Bone marrow (tissue), 2 donors: Measurements from ENCODE around the gene FAM81A.
A peak's percentile ranks its signal among the peaks of the same experiment; 100 is the strongest.
"Not testable (repeated sequence)": the region's sequence is repeated elsewhere in the genome, so short reads cannot be mapped to it uniquely, and the experiment has no call there.

Experiments
- DNase-seq, 2 donors: peaks; one replicate each; lab custom pipeline; 2025; lab: John Stamatoyannopoulos, UW

Gene FAM81A

DNA sequence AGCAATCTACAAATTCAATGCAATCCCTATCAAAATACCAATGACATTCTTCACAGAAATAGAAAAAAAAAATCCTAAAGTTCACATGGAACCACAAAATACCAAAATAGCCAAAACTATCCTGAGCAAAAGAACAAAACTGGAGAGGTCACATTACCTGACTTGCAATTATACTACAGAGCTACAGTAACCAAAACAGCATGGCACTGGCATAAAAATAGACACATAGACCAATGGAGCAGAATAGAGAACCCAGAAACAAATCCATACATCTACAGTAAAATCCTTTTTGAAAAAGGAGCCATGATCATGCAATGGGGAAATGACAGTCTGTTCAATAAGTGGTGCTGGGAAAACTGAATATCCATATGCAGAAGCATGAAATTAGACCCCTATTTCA is 51.5 kb downstream of the FAM81A start:
- not testable (repeated sequence) for DNase-seq

DNA sequence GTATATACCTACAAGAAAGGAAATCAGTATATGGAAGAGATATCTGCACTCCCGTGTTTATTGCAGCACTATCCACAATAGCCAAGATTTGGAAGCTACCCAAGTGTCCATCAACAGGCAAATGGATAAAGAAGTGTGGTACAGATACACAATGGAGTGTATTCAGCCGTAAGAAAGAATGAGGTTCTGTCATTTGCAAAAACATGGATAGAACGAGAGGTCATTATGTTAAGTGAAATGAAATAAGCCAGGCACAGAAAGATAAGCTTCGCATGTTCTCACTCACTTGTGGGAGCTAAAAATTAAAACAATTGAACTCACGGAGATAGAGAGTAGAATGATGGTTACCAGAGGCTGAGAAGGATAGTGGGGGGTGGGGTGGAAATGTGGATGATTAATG is 53.1 kb downstream of the FAM81A start:
- DNase-seq: no peak

DNA sequence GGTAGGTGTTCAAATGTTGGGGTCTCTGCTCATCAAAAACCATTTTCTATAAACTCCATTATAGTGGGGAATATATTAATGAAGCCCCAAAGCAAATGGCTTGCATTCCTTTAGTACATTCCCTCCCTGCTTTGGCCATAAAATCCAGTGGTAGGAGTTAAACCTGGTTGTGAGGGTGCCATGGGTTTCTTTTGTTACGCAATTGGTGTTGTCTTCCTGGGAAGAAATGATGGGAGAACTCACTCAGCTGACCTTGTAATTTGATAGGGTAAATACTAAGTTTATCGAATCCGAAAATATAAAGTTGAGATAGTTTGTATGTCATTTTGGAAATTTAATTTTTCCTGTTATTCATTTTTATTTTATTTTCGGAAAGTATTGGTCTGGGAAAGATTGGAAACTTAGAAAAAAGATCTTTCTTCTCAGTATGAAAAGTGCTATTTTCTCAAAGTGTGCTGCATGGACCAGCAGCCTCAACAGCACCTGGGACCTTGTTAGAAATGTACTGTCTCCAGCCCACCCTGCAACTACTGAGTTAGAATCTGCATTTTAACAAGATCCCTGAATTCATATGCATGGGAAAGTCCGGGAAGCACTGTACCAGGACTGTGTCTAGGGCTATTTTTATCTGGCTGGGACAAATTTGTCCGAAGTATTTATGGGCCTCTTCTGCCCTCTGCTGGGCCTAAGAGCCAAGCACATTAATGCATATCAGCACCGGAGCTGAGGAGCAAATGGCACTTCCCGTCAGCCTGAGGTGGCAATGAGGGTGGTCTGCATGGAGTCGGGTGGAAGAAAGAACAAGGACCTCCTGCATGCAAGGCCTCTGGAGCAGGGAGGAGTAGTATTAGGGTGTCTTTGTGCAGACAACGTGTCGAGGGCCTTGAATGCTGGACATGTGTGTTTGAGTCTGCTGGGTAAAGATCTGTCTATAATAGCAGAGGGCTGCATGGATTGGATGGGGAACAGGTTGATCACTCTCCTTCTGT is 54.7 kb downstream of the FAM81A start:
- peak; percentile 13 to 18 for DNase-seq

DNA sequence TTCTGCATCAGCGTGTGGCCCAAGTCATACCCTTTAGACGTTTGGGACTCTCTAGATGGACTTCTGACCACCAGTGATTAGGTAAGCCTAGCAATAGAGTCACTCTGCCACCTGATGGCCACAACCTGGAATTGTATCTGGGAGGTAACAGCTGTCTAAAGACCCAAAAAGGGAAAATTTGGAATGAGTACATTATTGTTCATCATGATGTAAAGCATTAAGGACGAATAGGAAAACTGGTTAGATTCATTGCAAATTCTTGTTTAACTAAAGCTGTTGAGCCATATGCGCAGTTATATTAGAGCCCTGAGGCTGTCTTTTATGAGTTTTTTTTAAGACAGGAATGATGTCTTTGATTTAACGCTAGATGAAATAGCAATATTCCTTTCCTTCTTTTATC is 63.6 kb downstream of the FAM81A start:
- no peak for DNase-seq

DNA sequence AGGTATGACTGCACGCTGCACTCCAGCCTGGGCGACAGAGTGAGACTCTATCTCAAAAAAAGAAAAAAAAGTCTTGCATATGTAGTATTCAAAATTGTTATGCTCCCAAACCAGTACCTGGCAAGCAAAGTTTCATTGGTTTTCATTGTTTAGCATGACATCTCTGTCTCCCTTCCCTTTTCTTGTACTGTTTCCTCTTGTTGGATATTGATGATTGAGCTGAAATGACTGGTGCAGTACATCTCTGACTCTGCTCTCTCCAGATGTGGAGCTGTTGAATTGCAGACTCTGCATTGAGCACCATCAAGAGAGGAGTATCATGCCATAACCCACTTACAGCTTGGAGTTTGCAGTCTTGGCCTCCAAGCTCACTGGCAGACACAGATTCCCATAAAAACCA is 77.2 kb downstream of the FAM81A start:
- no peak for DNase-seq

DNA sequence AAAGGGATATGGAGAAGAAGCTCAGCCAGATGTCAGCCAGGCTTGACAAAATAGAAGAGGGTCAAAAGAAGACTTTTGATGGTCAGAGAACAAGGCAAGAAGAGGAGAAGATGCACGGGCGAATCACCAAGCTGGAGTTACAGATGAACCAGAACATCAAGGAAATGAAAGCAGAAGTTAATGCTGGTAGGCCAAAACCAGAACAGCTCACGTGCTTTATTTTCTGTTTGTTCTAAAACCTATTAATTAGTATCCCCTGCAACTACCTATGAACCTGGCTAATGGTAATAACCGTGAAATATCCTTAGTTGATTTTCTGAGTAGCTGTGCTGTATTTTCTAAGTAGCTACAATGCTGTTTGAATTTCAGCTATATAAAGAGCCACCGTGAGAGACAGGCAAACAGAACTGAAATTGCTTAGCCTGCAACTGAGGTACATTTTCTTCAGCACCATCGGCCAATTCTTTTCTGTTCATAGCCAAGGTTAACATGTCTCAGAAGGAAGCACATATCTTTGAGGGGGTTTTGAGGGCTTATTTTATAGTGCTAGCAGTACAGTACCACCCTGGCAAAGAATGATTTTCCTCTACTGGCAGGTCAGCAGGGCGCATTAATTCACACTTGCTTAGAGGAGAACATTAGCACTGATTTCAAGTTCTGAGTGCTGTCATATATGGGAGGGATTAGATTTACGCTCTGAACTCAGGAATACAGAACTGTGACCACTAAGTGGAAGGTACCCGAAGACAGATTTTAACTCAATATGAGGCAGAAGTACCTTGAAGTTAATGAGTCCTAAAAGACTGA is 78.9 kb downstream of the FAM81A start:
- no peak for DNase-seq

DNA sequence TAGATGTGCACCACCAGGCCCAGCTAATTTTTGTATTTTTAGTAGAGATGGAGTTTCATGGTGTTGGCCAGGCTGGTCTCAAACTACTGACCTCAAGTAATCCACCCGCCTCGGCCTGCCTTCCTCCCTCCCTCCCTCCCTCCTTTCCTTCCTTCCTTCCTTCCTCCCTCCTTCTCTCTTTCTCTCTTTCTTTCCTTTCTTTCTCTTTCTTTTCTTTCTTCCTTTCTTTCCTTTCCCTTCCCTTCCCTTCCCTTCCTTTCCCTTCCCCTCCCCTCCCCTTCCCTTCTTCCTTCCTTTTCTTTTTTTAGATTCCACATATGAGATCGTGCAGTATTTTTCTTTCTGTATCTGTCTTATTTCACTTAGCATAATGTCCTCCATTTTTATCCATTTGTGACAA is 81.3 kb downstream of the FAM81A start:
- no peak for DNase-seq

DNA sequence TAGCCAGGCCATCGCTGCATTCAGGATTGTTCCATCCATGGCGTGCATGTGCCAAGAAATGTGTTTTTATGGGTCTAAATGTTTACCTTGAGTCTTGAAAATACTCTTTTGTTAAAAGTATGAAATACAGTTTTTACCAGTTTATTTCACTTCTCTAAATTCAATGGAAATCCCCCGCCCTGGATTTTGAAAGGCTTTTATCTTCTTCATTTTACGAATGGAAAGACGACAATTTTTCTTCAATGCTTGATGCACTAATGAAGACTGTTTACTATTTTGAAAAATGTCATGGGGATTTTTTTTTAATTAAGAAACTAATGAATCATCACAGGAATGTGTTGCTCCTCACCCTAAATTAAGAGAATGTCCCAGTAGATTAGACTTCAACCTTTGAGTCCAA is 83.5 kb downstream of the FAM81A start:
- DNase-seq: no peak

DNA sequence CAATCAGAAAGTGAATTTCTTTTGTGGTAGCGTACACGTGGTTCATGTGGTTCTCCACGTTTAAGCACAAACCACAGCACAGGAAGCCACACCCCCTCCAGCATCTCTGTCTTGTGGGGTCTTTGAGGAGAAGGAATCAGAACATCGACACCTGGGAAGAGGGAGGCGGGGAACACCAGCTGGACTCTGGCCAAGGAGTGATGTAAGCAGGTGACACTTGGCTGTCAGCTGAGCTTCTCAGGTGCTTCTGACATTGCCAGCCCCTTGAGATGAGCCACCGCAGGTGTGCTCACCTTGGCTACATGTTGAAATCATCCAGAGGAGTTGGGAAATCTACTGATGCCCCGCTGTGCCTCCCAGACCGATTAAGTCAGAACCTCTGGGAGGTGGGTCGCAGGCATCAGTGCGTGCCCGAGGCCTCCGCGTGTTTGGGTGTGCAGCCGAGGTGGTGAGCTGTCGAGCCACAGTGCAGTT is 85.0 kb downstream of the FAM81A start:
- no peak for DNase-seq

DNA sequence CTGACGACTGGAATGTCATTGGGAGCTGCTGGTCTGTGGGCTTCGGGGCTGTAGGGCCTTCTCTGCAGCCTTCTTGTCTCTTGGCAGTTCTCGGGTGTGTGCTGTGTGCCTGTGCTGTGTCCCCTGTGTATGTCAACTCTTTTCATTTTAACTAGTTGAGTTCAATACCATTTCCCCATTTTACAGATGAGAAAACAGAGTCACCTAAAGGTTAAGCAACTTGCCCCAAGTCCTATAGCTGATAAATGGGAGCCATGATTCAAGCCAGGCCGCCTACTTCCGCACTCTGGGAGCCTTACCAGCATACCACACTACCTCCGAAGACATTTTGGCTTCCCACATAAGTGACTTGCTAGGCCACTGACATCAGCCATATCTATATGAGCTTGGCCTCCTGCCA is 85.7 kb downstream of the FAM81A start:
- DNase-seq: no peak

DNA sequence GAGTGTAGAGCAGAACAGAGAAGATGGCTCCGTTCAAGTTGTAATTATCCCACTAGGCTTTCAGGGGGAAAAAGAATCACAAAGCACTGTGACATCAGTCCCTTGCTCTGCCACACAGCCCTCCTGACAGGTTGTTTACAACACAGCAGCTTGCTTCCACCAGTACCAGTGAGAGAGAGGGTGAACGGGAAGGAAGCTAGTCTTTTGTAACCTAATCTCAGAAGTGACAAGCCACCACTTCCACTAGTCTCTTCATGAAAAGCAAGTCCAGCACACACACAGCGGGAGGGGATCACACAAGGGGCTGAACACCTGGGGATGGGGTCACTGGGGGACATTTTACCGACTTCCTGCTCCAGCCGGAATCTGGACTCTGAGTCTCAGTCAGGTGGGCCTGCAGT is 86.3 kb downstream of the FAM81A start:
- DNase-seq: no peak

DNA sequence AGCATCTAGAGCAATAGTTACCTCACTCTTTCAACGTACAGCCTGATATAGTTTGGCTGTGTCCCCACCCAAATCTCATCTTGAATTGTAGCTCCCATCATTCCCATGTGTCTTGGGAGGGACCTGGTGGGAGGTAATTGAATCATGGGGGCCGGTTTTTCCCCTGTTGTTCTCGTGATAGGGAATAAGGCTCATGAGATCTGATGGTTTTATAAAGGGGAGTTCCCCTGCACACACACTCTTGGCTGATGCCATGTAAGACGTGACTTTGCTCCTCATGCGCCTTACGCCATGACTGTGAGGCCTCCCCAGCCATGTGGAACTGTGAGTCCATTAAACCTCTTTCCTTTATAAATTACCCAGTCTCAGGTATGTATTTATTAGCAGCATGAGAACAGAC is 88.5 kb downstream of the FAM81A start:
- DNase-seq: not testable (repeated sequence)

DNA sequence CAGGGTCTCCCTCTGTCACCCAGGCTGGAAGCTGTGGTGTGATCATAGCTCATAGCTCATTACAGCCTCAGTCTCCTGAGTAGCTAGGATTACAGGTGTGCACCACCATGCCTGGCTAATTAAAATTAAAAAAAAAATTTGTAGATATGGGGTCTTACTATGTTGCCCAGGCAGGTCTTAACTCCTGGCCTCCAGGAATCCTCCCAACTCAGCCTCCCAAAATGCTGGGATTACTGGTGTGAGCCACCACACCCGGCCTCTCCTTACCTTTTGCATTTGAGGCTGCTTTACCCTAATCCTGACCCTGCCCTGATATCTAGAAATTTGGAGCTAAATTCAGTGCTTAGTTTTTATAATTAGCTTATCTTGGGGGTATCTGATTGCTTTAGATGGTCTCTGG is 90.4 kb downstream of the FAM81A start:
- DNase-seq: no peak

DNA sequence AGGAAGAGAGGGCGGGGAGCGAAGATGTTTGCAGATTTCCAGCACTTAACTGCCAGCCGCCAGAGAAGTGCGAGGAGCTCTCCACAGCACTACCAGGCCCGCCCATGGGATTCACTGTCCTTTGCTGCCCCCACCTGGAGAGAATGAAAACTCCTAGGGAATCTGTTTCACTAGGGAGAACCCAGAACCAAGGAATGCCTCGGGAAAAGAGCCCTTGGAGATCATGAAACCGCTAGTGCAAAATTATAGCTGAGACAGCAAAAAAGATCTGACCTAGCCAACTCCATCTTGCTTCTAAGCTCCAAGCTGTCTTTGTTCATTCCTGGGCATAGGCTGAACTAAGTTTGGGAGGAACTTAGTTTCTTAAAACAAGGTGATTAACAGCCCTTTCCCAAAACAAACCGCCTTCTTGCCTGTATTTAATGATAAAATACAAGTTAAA is 91.0 kb downstream of the FAM81A start:
- peak; percentile 22 to 44 for DNase-seq

DNA sequence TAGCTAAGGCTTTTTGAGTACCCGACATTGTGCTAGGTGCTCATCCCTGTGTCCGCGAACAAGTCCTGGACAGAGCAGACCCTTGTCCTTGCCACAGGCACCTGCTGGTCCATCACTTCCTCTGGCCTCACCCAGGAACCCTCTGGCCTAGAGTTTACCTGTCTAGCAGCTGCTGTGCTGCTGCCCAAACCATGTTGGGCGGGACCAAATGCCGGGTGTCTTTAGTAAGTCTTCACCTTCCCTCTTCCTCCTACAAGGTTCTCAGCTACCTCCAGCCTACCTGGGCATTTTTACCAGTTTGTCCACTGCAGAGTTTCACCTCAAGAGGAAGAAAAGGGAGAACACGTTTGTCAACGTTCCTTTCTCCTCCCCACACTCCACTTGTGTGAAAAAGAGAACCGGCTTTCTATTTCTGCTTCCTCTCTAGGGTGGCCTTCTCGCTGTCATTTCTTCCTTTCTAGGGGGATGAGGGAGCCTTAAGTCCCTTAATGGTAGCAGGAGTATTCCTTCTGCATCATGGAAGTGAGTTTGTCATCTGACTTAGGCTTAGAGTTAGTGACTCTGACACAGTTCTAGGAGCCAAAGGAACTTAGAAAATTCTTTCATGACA is 93.2 kb downstream of the FAM81A start:
- no peak for DNase-seq

DNA sequence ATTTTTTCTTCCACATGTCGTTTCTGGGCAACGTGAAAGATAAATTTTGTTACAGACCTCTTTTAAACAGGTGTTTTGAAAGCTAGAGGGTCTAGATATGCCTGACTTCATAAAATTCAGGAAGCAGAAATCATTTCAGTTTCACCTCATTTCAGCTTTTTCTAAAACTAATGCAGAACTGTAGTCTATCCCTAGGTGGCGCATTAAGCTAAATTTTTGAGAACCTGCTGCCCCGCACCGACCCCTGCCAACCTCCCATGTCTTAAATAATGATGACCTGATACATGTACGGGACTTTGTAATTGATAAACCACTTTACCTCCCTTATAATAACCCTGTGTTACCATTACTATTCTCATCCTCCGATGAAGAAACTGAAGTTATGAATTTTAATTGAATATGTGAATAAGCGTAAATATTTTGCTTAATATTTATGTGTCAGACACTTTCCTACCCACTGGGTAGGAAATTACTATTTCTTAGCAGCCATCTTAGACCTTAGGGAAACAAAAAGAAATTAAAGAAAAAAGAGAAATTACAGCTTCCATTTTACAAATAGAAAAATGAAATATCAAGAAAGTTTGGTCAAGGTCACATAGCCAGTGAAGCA is 94.9 kb downstream of the FAM81A start:
- DNase-seq: peak in 1 of 2 donors; percentile 25

DNA sequence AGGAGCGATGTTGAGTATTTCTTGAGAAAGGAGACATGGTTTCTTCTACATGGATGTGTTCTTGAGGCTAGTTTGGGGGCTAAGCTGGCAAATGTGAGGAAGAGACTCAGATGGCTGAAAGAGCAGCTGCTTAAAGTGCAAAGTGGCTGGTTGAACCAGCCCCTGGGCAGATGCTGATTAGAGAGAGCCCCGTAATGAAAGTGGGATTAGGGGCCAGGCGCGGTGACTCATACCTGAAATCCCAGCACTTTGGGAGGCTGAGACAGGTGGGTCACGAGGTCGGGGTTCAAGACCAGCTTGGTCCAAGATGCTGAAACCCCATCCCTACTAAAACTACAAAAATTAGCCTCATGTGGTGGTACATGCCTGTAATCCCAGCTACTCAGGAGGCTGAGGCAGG is 98.6 kb downstream of the FAM81A start:
- DNase-seq: no peak

DNA sequence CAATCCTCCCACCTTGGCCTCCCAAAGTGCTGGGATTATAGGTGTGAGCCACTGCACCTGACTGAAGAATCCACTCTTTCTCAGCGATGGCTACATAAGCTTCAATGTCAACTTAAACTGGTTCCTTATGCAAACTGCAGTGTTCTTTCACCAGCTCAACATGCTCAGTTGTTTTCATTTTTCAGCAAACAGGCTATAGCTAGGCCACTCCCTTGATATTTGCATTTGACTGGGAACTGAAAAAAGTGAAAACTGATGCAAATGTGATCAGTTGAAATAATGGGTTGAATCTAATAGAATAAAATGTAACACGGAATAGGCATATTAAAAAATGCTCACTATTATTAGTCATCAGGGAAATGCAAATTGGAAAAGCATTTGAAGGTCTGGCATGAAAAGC is 99.4 kb downstream of the FAM81A start:
- no peak for DNase-seq

DNA sequence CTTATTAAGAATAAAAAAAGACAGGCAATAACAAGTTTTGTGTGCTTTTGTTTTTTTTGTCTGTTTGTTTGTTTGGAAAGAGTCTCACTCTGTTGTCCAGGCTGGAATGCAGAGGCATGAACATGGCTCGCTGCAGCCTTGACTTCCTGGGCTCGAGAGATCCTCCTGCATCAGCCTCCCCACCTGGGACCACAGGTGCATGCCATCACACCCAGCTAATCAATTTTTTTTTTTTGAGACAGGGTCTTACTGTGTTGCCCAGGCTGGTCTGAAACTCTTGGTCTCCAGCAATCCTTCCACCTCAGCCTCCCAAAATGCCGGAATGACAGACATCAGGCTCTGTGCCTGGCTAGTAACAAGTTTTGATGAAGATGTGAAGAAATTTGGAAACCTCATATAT is 100.5 kb downstream of the FAM81A start:
- no peak for DNase-seq

DNA sequence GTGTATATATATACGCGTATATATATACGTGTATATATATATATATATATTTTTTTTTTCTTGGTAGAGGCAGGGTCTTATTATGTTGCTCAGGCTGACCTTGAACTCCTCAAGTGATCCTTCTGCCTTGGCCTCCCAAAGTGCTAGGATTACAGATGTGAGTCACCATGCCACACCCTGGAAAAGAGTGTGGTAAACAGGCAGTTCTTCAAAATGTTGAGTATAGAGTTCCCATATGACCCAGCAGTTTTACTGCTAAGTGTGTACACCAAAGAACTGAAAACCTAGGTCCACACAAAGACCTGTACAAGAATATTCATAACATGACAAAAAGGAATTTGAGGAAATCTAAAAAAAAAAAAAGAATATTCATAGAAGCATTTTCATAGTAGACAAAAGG is 101.8 kb downstream of the FAM81A start:
- DNase-seq: no peak

DNA sequence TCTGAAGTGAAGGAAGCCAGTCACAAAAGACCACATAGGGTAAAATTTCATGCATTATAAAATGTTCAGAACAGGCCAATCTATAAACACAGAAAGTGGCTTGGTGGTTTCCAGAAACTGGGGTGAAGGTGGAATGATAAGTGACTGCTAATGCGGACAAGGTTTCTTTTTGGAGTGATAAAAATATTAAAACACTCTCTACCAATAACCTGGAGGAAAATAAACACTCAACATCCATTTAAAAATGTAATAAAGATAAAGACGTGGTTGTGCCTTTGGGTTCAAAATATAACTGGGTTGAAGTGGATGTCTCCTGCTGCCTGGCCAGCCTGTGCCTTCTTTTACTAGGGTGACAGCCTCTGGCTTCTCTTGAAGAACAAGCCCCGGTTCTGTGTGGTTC is 102.7 kb downstream of the FAM81A start:
- DNase-seq: no peak

DNA sequence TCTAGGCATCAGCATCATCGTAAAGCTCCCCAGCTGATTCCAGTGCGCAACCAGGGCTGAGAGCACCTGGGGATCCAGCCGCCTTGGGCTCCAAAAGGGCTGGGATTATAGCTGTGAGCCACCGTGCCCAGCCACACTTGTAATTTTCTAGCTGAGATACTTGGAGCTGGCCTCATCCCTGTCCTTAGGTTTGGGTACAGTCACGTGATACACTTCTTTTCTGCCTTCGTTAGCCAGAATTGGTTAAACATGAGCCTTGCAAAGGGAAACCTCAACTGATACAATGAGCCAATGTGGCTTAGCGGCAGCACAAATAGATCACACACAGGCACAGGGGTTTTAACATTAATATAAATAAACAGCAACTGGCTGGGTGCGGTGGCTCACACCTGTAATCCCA is 103.8 kb downstream of the FAM81A start:
- DNase-seq: no peak
